K562 (cell line): Measurements from ENCODE around the gene HOXB6. TPM values are rescaled to one million over a fixed set of nuclear protein-coding genes. Genes with fewer than 3 reads are reported as not detected.

Experiments
- ATAC-seq: fragments of 200-7000 bp; cut with Tn5 transposase; 3 replicates; pipeline ENCODE4 v1.9.1; 2020; ENCODE audit warnings: moderate library complexity
- BruUV-seq: library from RNA; stranded (reverse); fragments of 400-500 nt; replicated peaks from 2 replicates; lab custom pipeline; 2021; lab: Mats Ljungman, UMichigan
- CTCF ChIA-PET: fragments of 300-600 bp; formaldehyde crosslinking; extraction: SDS; loops from one replicate; lab custom pipeline; 2021; ENCODE audit warnings: low intra/inter-chr PET ratio; lab: Yijun Ruan, JAX
- POLR2A ChIA-PET: fragments of 300-600, 350-650 bp; sonication (Branson Sonifier 250); formaldehyde crosslinking; extraction: SDS; loops from one replicate; lab custom pipeline; 2021; ENCODE audit warnings: antibody characterized with exemption, inconsistent platforms; lab: Yijun Ruan, JAX
- DNase-seq, 4 experiments: peaks; one replicate each; pipeline versions ENCODE4 v3.0.0 to v3.0.0-alpha.2; 2011 to 2018; ENCODE audit warnings: low spot score in 3 of 4, mixed read lengths in 3 of 4; ENCODE audit errors: extremely low read depth in 1 of 4
- FAIRE-seq: peaks from 2 replicates; lab custom pipeline; 2011; peaks lifted over from hg19 to GRCh38; lab: Jason Lieb, UNC
- H2AFZ ChIP-seq: 2 replicates; pipeline ENCODE4 v1.6.0; 2011; ENCODE audit warnings: low read depth, low read length, control low read depth, inconsistent platforms
- H3K27ac ChIP-seq: fragments of 200-600 bp; 3 replicates; pipeline ENCODE4 v1.8.0; 2011; ENCODE audit warnings: low read depth, mild to moderate bottlenecking, control low read depth, inconsistent platforms, low read length, moderate library complexity, mixed read lengths; ENCODE audit errors: extremely low read depth
- H3K27me3 ChIP-seq, 2 experiments: fragments of 300-600 bp in 1 of 2; 2 replicates in 1 of 2; 3 replicates in 1 of 2; pipeline versions ENCODE4 v1.6.0 to v1.8.0; 2011; ENCODE audit warnings: inconsistent platforms in 2 of 2, low read length in 2 of 2, mild to moderate bottlenecking in 1 of 2, mixed read lengths in 1 of 2, moderate library complexity in 1 of 2; ENCODE audit not compliant: control insufficient read depth in 2 of 2, insufficient read depth in 2 of 2
- H3K36me3 ChIP-seq: fragments of 300-600 bp; 3 replicates; pipeline ENCODE4 v1.8.0; 2011; ENCODE audit warnings: mild to moderate bottlenecking, low read length, inconsistent platforms; ENCODE audit not compliant: control insufficient read depth, insufficient read depth
- H3K4me1 ChIP-seq, 2 experiments: fragments of 200-600 bp in 1 of 2; replicated peaks in 1 of 2; 2 replicates in 1 of 2; 3 replicates in 1 of 2; pipeline versions ENCODE4 v1.5.1 to v1.8.0; 2011; ENCODE audit warnings: inconsistent platforms in 2 of 2, low read length in 2 of 2, mild to moderate bottlenecking in 1 of 2, mixed read lengths in 1 of 2, moderate library complexity in 1 of 2; ENCODE audit not compliant: control insufficient read depth in 2 of 2, insufficient read depth in 2 of 2
- H3K4me2 ChIP-seq: 2 replicates; pipeline ENCODE4 v1.6.1; 2011; ENCODE audit warnings: low read length, control low read depth, inconsistent platforms, mixed read lengths; ENCODE audit not compliant: insufficient read depth
- H3K4me3 ChIP-seq: fragments of 200-600 bp; sonication (generic), shearing (Covaris generic); 2 replicates; pipeline ENCODE4 v1.5.1; 2016; ENCODE audit warnings: control low read depth, inconsistent platforms
- H3K79me2 ChIP-seq: fragments of 200-600 bp; 3 replicates; pipeline ENCODE4 v1.8.0; 2011; ENCODE audit warnings: low read length, inconsistent platforms; ENCODE audit not compliant: control insufficient read depth, insufficient read depth
- H3K9ac ChIP-seq, 2 experiments: 2 replicates each; pipeline versions ENCODE4 v1.6.0 to v1.6.1; 2011; ENCODE audit warnings: low read depth in 2 of 2, low read length in 2 of 2, control low read depth in 1 of 2, inconsistent platforms in 1 of 2, mild to moderate bottlenecking in 1 of 2, mixed read lengths in 1 of 2; ENCODE audit not compliant: insufficient read depth in 1 of 2
- H3K9me1 ChIP-seq: one replicate; pipeline ENCODE4 v1.6.0; 2011; ENCODE audit warnings: inconsistent platforms, mild to moderate bottlenecking, low read length, moderate library complexity; ENCODE audit not compliant: control insufficient read depth, insufficient read depth
- H3K9me3 ChIP-seq: replicated peaks from 2 replicates; pipeline ENCODE4 v1.5.1; 2011; ENCODE audit warnings: low read depth, low read length, inconsistent platforms; ENCODE audit not compliant: control insufficient read depth, insufficient read depth
- H4K20me1 ChIP-seq: replicated peaks from 2 replicates; pipeline ENCODE4 v1.6.1; 2011; ENCODE audit warnings: low read length, inconsistent platforms, mixed read lengths; ENCODE audit not compliant: control insufficient read depth, insufficient read depth
- ZBTB7A ChIP-seq: IDR thresholded peaks from 2 replicates; pipeline ENCODE4 v1.6.1; 2011; ENCODE audit warnings: low read depth, mild to moderate bottlenecking, low read length, moderate library complexity, borderline replicate concordance; ENCODE audit not compliant: control insufficient read depth
- WGBS: fragments of 100-300 bp; shearing (Covaris generic); methylation state at CpG from one replicate; pipeline ENCODE4 v1.1.6; 2016; ENCODE audit warnings: low coverage, mixed read lengths; ENCODE audit not compliant: insufficient coverage; ENCODE audit errors: missing lambda C conversion rate; 5-methylcytosine and 5-hydroxymethylcytosine counted together
- in situ Hi-C: fragments of 300-500 bp; cut with MboI; formaldehyde crosslinking; loops from 4 replicates; pipeline ENCODE4 v1.15.0; 2018; ENCODE audit warnings: inconsistent platforms, mixed read lengths
- intact Hi-C: fragments of 100-400 bp; cut with micrococcal nuclease; formaldehyde crosslinking; loops from 2 replicates; pipeline ENCODE4 v1.14.2; 2022
- polyA plus RNA-seq, 8 experiments: library from polyadenylated mRNA; depleted of rRNA in 4 of 8; stranded (reverse) in 5 of 8; unstranded in 3 of 8; fragments of >200 nt; fragmentation: Nextera tagmentation in 2 of 8; fragmentation: Illumina TruSeq in 1 of 8; extraction: Ambion mirVana in 2 of 8; extraction: Trizol in 1 of 8; gene quantifications; 2 replicates each; pipeline versions ENCODE4 v1.2.1 to v1.2.3, GENCODE V29; 2011 to 2014; ENCODE audit warnings: inconsistent platforms in 1 of 8, missing spikeins in 1 of 8
- total RNA-seq, 7 experiments: library from RNA; depleted of rRNA in 6 of 7; stranded (reverse); fragments of >200 nt in 6 of 7; fragmentation: Illumina TruSeq in 2 of 7; extraction: Trizol in 2 of 7; gene quantifications; 2 replicates each; pipeline versions ENCODE4 v1.2.1 to v1.2.3, GENCODE V29; 2011 to 2021; ENCODE audit warnings: low replicate concordance in 1 of 7
- TF ChIP-seq, protein P1 (sequence below): fragments of 250-450 bp; sonication (Bioruptor Pico); IDR thresholded peaks from 2 replicates; pipeline ENCODE4 v1.4.0; 2020; ENCODE audit warnings: mild to moderate bottlenecking

The HOXB6 gene
- total and polyA plus RNA-seq, 9 of the 15 experiments (the other 6 are each of a cell fraction or from before 2014, with no cell fraction given), result 1.2 to 14.8 (median 4.9) TPM

DNA sequence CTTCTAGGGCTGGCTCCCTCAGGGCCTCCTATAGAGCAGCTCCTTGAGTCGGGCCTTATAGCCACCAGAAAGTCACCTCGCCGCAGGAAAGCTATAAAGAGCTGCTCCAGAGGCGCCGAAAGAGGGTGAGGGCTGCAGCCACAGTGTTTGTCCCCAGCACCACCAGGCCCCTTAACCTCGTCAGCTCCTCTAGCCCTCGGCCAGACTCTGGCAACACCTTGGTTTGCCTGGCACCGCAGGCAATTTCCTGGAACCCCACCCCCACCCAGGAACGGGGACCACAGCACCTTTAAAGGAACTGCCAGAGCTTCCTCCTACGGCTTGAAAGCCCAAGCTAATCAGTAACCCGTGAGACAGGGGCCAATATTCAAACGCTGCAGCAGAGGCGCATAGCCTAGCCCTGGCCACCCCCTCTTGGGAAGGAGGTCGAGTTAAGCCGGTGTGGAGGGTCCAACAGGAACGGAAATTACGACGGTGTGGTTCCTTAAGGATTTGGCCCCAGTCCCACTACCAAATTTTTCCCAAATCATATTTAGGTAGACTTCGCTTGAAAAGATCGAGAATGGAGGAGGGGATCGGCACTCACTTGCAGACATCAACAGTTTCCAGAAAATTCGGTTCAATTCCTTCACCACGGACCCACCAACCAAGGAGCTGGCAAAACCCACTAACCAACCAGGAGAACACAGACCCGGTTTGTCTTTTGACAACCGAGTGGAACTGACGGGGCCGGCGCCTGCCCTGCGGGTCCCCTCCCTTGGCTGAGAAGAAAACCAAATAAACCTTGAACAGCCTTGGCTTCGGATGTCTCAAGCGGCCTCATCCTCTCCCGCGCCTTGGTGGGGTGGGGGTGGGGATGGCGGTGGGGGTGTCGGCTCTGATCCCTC lies 3.0 kb downstream of the HOXB6 start:
- Histone ChIP-seq H2AFZ (no peak overlapping the region), H3K79me2 (peaks cover 62% of the 10 kb centered on the region), H3K9me1 (no peaks in the 10 kb centered on the region), H4K20me1 (no peaks in the 10 kb centered on the region; the same call in 1 of the 2 replicates), H3K4me2 (peak overlapping the region; percentile 87), H3K27ac (no peak overlapping the region), H3K4me1 (peaks cover 33 to 56% of the 10 kb centered on the region in 2 experiments; a peak in 4 of 5 replicates), H3K27me3 (no peaks in the 10 kb centered on the region), H3K9ac (peak overlapping the region in 1 of 2 experiments; percentile 88; a peak in 2 of 4 replicates), H3K36me3 (peaks cover 4% of the 10 kb centered on the region; the same call in 1 of the 3 replicates), H3K9me3 (no peaks in the 10 kb centered on the region), H3K4me3 (no peak overlapping the region)
- DNase-seq (no peak), FAIRE-seq (no peak), ATAC-seq (no peak)
- ChIA-PET CTCF (no interaction called here), POLR2A (interaction anchor here (0.7 to 1.2 kb wide), 5 partner anchors 8 to 53 kb away, joined by 3 to 4 read pairs (median 4); partner anchors contain the start of genes HOXB3 and HOXB5)
- intact Hi-C loops (no loop called here), in situ Hi-C loops (no loop called here)
- WGBS, result 65% methylated on average over 28 of the region's 35 CpGs
- 0 out of 2 replicates have a peak, but pooled peaks have one; percentile 2 for TF ChIP-seq ZBTB7A
- TF ChIP-seq, protein P1, sequence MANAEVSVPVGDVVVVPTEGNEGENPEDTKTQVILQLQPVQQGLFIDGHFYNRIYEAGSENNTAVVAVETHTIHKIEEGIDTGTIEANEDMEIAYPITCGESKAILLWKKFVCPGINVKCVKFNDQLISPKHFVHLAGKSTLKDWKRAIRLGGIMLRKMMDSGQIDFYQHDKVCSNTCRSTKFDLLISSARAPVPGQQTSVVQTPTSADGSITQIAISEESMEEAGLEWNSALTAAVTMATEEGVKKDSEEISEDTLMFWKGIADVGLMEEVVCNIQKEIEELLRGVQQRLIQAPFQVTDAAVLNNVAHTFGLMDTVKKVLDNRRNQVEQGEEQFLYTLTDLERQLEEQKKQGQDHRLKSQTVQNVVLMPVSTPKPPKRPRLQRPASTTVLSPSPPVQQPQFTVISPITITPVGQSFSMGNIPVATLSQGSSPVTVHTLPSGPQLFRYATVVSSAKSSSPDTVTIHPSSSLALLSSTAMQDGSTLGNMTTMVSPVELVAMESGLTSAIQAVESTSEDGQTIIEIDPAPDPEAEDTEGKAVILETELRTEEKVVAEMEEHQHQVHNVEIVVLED, result no peak
- no TSS peak for BruUV-seq
